A549 (cell line): ENCODE results near the gene SLAMF1. TPM values are rescaled to one million over a fixed set of nuclear protein-coding genes. Genes with fewer than 3 reads are reported as not detected.

Experiments
- ATAC-seq, 2 experiments: fragments of 200-7000 bp in 1 of 2; fragments of >200 bp in 1 of 2; cut with Nextera tagmentation in 1 of 2; cut with Tn5 transposase in 1 of 2; 3 replicates each; pipeline versions ENCODE4 v1.8.0 to v1.9.1; 2018 to 2020; ENCODE audit warnings: mild to moderate bottlenecking in 1 of 2, moderate library complexity in 1 of 2
- CTCF ChIA-PET: fragments of 300-600 bp; sonication (Branson Sonifier 250); formaldehyde crosslinking; extraction: SDS; loops from one replicate; lab custom pipeline; 2021; ENCODE audit warnings: antibody characterized with exemption, inconsistent platforms; lab: Yijun Ruan, JAX
- POLR2A ChIA-PET: fragments of 350-600 bp; formaldehyde crosslinking; extraction: SDS; loops from one replicate; lab custom pipeline; 2021; ENCODE audit warnings: antibody characterized with exemption, inconsistent platforms; lab: Yijun Ruan, JAX
- DNase-seq, 2 experiments: peaks; one replicate each; pipeline versions ENCODE4 v3.0.0 to v3.0.0-alpha.2; 2011 to 2016; ENCODE audit warnings: low read depth in 1 of 2, low spot score in 1 of 2
- FAIRE-seq: peaks from 2 replicates; lab custom pipeline; 2011; peaks lifted over from hg19 to GRCh38; lab: Jason Lieb, UNC
- H3K27ac ChIP-seq, 2 experiments: fragments of >200 bp; sonication (Bioruptor Twin); formaldehyde crosslinking; 3 replicates each; pipeline ENCODE4 v1.5.1; 2016 to 2017
- H3K4me1 ChIP-seq: fragments of >200 bp; sonication (Bioruptor Twin); formaldehyde crosslinking; 3 replicates; pipeline ENCODE4 v1.6.1; 2016
- H3K4me2 ChIP-seq: fragments of >200 bp; sonication (Bioruptor Twin); formaldehyde crosslinking; 3 replicates; pipeline ENCODE4 v1.6.1; 2016
- H3K4me3 ChIP-seq: fragments of >200 bp; sonication (Bioruptor Twin); formaldehyde crosslinking; 3 replicates; pipeline ENCODE4 v1.5.1; 2016
- H3K9me3 ChIP-seq: fragments of >200 bp; sonication (Bioruptor Twin); formaldehyde crosslinking; 3 replicates; pipeline ENCODE4 v1.6.1; 2016
- BHLHE40 ChIP-seq: IDR thresholded peaks from 2 replicates; pipeline ENCODE4 v1.6.1; 2012; ENCODE audit warnings: low read depth, low read length, inconsistent platforms
- CBX8 ChIP-seq: fragments of 200-600 bp; sonication (generic); IDR thresholded peaks from 2 replicates; pipeline ENCODE4 v1.6.1; 2016
- CEBPB ChIP-seq, 2 experiments: fragments of >200 bp in 1 of 2; sonication (Bioruptor Twin) in 1 of 2; formaldehyde crosslinking in 1 of 2; IDR thresholded peaks; 2 replicates each; pipeline ENCODE4 v1.6.1; 2012 to 2016
- CHD2 ChIP-seq: fragments of 150-350 bp; IDR thresholded peaks from 2 replicates; pipeline ENCODE4 v1.6.1; 2014; ENCODE audit warnings: low read length; ENCODE audit not compliant: partially characterized antibody
- CHD4 ChIP-seq: fragments of 200-600 bp; sonication (generic); IDR thresholded peaks from 2 replicates; pipeline ENCODE4 v1.6.1; 2016; ENCODE audit warnings: antibody characterized with exemption, mild to moderate bottlenecking, borderline replicate concordance
- EHF ChIP-seq: fragments of 250-450 bp; sonication (Bioruptor Pico); IDR thresholded peaks from 2 replicates; pipeline ENCODE4 v1.5.0; 2020; ENCODE audit warnings: mild to moderate bottlenecking
- EHMT2 ChIP-seq: fragments of 200-600 bp; sonication (generic); IDR thresholded peaks from 2 replicates; pipeline ENCODE4 v1.6.1; 2016; ENCODE audit warnings: antibody characterized with exemption, low read depth, mild to moderate bottlenecking, moderate library complexity
- FOSL2 ChIP-seq, 2 experiments: fragments of 450-650 bp in 1 of 2; fragments of >200 bp in 1 of 2; sonication (Bioruptor Twin) in 1 of 2; formaldehyde crosslinking; IDR thresholded peaks; 2 replicates each; pipeline versions ENCODE4 v1.5.0 to v1.6.1; 2016 to 2020; ENCODE audit warnings: mild to moderate bottlenecking in 1 of 2, moderate library complexity in 1 of 2
- GATA3 ChIP-seq: IDR thresholded peaks from 2 replicates; pipeline ENCODE4 v1.6.1; 2012; ENCODE audit warnings: borderline replicate concordance
- HDAC2 ChIP-seq: fragments of 200-600 bp; sonication (generic); IDR thresholded peaks from 2 replicates; pipeline ENCODE4 v1.6.1; 2016
- HOXA7 ChIP-seq: fragments of 250-450 bp; sonication (Bioruptor Pico); IDR thresholded peaks from 2 replicates; pipeline ENCODE4 v1.5.0; 2020; ENCODE audit warnings: mild to moderate bottlenecking, moderate library complexity
- KDM1A ChIP-seq: fragments of 200-600 bp; sonication (generic); IDR thresholded peaks from 2 replicates; pipeline ENCODE4 v1.6.1; 2016; ENCODE audit warnings: low read depth, mild to moderate bottlenecking
- MYC ChIP-seq: IDR thresholded peaks from 2 replicates; pipeline ENCODE4 v1.6.1; 2012; ENCODE audit warnings: mild to moderate bottlenecking, inconsistent platforms, low read length, improper control_type of control experiment, borderline replicate concordance
- NFE2L2 ChIP-seq: fragments of 150-350 bp; conservative IDR thresholded peaks from 2 replicates; pipeline ENCODE4 v1.6.1; 2014; ENCODE audit warnings: low read length
- NPAS2 ChIP-seq: fragments of 250-450 bp; sonication (Bioruptor Pico); IDR thresholded peaks from 2 replicates; pipeline ENCODE4 v1.8.0; 2022; ENCODE audit warnings: mild to moderate bottlenecking, moderate library complexity, borderline replicate concordance
- PHF8 ChIP-seq: fragments of 200-600 bp; sonication (generic); IDR thresholded peaks from 2 replicates; pipeline ENCODE4 v1.6.1; 2016; ENCODE audit warnings: low read depth, mild to moderate bottlenecking, antibody characterized with exemption, moderate library complexity, borderline replicate concordance
- POLR2A ChIP-seq: IDR thresholded peaks from 2 replicates; pipeline ENCODE4 v1.6.1; 2012; ENCODE audit warnings: mild to moderate bottlenecking, low read length
- POLR2AphosphoS2 ChIP-seq: conservative IDR thresholded peaks from 2 replicates; pipeline ENCODE4 v1.6.1; 2012; ENCODE audit warnings: low read length, improper control_type of control experiment, inconsistent platforms
- RARB ChIP-seq: fragments of 250-450 bp; sonication (Bioruptor Pico); IDR thresholded peaks from 2 replicates; pipeline ENCODE4 v1.8.0; 2021; ENCODE audit warnings: mild to moderate bottlenecking, moderate library complexity
- RCOR1 ChIP-seq: fragments of 150-350 bp; IDR thresholded peaks from 2 replicates; pipeline ENCODE4 v1.6.1; 2014; ENCODE audit warnings: antibody characterized with exemption, low read length, low read depth
- RNF2 ChIP-seq: fragments of 200-600 bp; sonication (generic); IDR thresholded peaks from 2 replicates; pipeline ENCODE4 v1.6.1; 2016; ENCODE audit warnings: low read depth, mild to moderate bottlenecking, antibody characterized with exemption, moderate library complexity, borderline replicate concordance
- SMC3 ChIP-seq: fragments of >200 bp; sonication (Bioruptor Twin); formaldehyde crosslinking; IDR thresholded peaks from 3 replicates; pipeline ENCODE4 v1.6.1; 2018; ENCODE audit warnings: inconsistent platforms
- SREBF2 ChIP-seq: fragments of 450-650 bp; IDR thresholded peaks from 2 replicates; pipeline ENCODE4 v1.6.1; 2014; ENCODE audit warnings: mild to moderate bottlenecking, moderate library complexity
- TFCP2L1 ChIP-seq: fragments of 250-450 bp; sonication (Bioruptor Pico); IDR thresholded peaks from 2 replicates; pipeline ENCODE4 v1.5.0; 2021; ENCODE audit warnings: mild to moderate bottlenecking
- TP53 ChIP-seq: fragments of 250-450 bp; sonication (Bioruptor Pico); IDR thresholded peaks from 2 replicates; pipeline ENCODE4 v1.5.0; 2021; ENCODE audit warnings: mild to moderate bottlenecking, moderate library complexity
- ZC3H11A ChIP-seq: fragments of 450-650 bp; IDR thresholded peaks from 2 replicates; pipeline ENCODE4 v1.6.1; 2014; ENCODE audit warnings: antibody characterized with exemption, mild to moderate bottlenecking
- WGBS: methylation state at CpG from one replicate; pipeline ENCODE4 v1.1.6; 2017; ENCODE audit errors: missing lambda C conversion rate; 5-methylcytosine and 5-hydroxymethylcytosine counted together
- polyA plus RNA-seq, 4 experiments: library from polyadenylated mRNA; depleted of rRNA in 3 of 4; stranded (reverse); fragments of >200 nt; fragmentation: RNase III in 1 of 4; extraction: RNeasy Plus Mini Kit Qiagen cat#74134 plus additional on column Dnase treatment in 1 of 4; gene quantifications; 2 replicates in 3 of 4; 3 replicates in 1 of 4; pipeline ENCODE4 v1.2.3, GENCODE V29; 2011 to 2017
- TF ChIP-seq, protein P1 (sequence below): fragments of >200 bp; sonication (Bioruptor Twin); formaldehyde crosslinking; IDR thresholded peaks from 2 replicates; pipeline ENCODE4 v1.6.1; 2016
- TF ChIP-seq, protein P2 (sequence below): fragments of 250-450 bp; sonication (Bioruptor Pico); IDR thresholded peaks from 2 replicates; pipeline ENCODE4 v1.5.0; 2021; ENCODE audit warnings: mild to moderate bottlenecking, moderate library complexity, borderline replicate concordance
- TF ChIP-seq, protein P3 (sequence below): IDR thresholded peaks from 2 replicates; pipeline ENCODE4 v1.6.1; 2012; ENCODE audit warnings: low read depth, borderline replicate concordance
- TF ChIP-seq, protein P4 (sequence below): IDR thresholded peaks from 2 replicates; pipeline ENCODE4 v1.6.1; 2012

Gene SLAMF1
- polyA plus RNA-seq, 2 of the 4 experiments (the other 2 are of a cell fraction) = not detected

DNA sequence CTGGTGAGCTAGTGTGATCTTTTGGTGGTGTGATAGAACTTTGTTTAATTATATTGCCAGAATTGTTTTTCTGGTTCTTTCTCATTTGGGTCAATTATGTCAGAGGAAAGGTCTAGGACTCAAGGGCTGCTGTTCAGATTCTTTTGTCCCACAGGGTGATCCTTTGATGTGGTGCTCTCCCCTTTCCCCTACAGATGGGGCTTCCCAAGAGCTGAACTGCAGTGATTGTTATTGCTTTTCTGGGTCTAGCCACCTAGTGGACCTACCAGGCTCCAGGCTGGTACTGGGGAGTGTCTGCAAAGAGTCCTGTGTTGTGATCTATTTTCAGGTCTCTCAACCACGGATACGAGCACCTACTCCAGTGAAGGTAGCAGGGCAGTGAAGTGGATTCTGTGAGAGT, 41.6 kb downstream of the SLAMF1 start (continued):
- TF ChIP-seq, protein P1, sequence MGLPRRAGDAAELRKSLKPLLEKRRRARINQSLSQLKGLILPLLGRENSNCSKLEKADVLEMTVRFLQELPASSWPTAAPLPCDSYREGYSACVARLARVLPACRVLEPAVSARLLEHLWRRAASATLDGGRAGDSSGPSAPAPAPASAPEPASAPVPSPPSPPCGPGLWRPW = no peak
- TF ChIP-seq GATA3 = no peak
- TF ChIP-seq BHLHE40 = no peak
- no peak for TF ChIP-seq POLR2AphosphoS2
- no peak for TF ChIP-seq FOSL2 (IDR thresholded peaks at IDR 0.05)
- TF ChIP-seq FOSL2 (CRISPR knock-in tag; IDR thresholded peaks at IDR 0.05) = no peak

DNA sequence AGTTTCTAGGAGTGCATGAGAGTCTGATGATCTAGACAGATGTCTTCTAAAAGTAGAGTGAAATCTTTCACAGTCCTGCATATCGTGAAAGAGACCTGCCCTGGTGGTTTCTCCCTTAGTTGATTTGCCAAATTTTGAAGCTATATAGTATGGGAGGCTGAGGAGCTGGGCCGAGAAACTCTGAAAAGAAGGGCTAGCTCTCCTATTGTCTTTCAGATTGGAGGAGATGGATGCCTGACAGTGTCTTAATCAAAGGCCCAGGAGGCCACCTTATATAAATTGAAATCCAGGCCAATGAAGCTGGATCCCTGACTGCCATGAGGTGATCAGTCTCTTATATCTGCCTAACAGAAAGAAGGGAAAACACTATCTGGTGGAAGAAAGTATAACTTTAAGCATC, 49.1 kb downstream of the SLAMF1 start:
- no peaks in the 10 kb centered on the region for H3K4me1 ChIP-seq
- no peak overlapping the region for H3K27ac ChIP-seq
- DNase-seq (no peak), ATAC-seq (no peak), FAIRE-seq (no peak)
- H3K9me3 ChIP-seq = peaks cover 11% of the 10 kb centered on the region
- ChIA-PET POLR2A (no interaction called here), CTCF (interaction anchor here (0.7 to 1.5 kb wide), 4 partner anchors 9 to 243 kb away, joined by 3 to 6 read pairs (median 4); no protein-coding TSS in a partner anchor)
- no peak overlapping the region for H3K4me2 ChIP-seq
- TF ChIP-seq RCOR1 = no peak
- TF ChIP-seq CEBPB (IDR thresholded peaks at IDR 0.05) = no peak
- TF ChIP-seq POLR2A = no peak
- no peak for TF ChIP-seq FOSL2 (IDR thresholded peaks at IDR 0.05)
- TF ChIP-seq FOSL2 (CRISPR knock-in tag; IDR thresholded peaks at IDR 0.05) = no peak
- TF ChIP-seq RARB (CRISPR knock-in tag) = no peak
- no peak for TF ChIP-seq CBX8
- no peak for TF ChIP-seq NFE2L2
- no peak for TF ChIP-seq HDAC2
- TF ChIP-seq ZC3H11A = no peak
- no peak for TF ChIP-seq MYC
- TF ChIP-seq POLR2AphosphoS2 = no peak
- TF ChIP-seq TFCP2L1 (CRISPR knock-in tag) = no peak
- no peak for TF ChIP-seq CHD4
- TF ChIP-seq SREBF2 = no peak
- TF ChIP-seq, protein P2, sequence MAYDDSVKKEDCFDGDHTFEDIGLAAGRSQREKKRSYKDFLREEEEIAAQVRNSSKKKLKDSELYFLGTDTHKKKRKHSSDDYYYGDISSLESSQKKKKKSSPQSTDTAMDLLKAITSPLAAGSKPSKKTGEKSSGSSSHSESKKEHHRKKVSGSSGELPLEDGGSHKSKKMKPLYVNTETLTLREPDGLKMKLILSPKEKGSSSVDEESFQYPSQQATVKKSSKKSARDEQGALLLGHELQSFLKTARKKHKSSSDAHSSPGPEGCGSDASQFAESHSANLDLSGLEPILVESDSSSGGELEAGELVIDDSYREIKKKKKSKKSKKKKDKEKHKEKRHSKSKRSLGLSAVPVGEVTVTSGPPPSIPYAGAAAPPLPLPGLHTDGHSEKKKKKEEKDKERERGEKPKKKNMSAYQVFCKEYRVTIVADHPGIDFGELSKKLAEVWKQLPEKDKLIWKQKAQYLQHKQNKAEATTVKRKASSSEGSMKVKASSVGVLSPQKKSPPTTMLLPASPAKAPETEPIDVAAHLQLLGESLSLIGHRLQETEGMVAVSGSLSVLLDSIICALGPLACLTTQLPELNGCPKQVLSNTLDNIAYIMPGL (CRISPR knock-in tag) = no peak
- TF ChIP-seq, protein P3, sequence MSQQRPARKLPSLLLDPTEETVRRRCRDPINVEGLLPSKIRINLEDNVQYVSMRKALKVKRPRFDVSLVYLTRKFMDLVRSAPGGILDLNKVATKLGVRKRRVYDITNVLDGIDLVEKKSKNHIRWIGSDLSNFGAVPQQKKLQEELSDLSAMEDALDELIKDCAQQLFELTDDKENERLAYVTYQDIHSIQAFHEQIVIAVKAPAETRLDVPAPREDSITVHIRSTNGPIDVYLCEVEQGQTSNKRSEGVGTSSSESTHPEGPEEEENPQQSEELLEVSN = no peak
- no peak for TF ChIP-seq PHF8
- TF ChIP-seq, protein P4, sequence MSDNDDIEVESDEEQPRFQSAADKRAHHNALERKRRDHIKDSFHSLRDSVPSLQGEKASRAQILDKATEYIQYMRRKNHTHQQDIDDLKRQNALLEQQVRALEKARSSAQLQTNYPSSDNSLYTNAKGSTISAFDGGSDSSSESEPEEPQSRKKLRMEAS = no peak
- WGBS = 33% methylated on average over 2 of the region's 2 CpGs
- no peak overlapping the region for H3K4me3 ChIP-seq

DNA sequence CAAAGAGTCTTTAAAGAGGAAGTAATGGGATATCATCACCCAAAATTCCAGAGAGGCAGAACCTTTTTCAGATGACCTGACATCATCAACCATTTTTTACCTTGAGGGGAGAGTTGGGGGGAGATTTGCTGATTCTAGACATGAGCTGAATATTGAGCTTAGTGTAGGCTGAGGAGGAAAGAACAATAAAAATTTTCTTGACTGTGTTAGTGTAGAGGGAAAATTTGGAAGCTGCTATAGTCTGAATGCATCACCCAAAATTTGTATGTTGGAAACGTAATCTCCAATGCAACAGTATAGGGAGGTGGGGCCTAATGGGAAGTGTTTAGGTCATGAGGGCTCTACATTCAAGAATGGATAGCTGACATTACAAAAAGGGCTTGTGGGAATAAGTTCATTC, 49.8 kb downstream of the SLAMF1 start:
- ATAC-seq = no peak
- no peak for TF ChIP-seq POLR2AphosphoS2
- no peak for TF ChIP-seq TP53 (CRISPR knock-in tag)
- TF ChIP-seq KDM1A = no peak
- no peak for TF ChIP-seq EHMT2
- no peak for TF ChIP-seq GATA3
- TF ChIP-seq RARB (CRISPR knock-in tag) = no peak
- TF ChIP-seq HOXA7 (CRISPR knock-in tag) = no peak
- TF ChIP-seq SMC3 = no peak
- TF ChIP-seq RNF2 = no peak
- no peak for TF ChIP-seq HDAC2
- TF ChIP-seq CHD2 = no peak
- TF ChIP-seq NPAS2 (CRISPR knock-in tag) = no peak
- no peak for TF ChIP-seq EHF (CRISPR knock-in tag)
- ChIA-PET POLR2A (no interaction called here), CTCF (interaction anchor here (0.6 to 1.5 kb wide), 2 partner anchors 10 to 103 kb away, joined by 3 to 5 read pairs; no protein-coding TSS in a partner anchor)
- FAIRE-seq = no peak
- DNase-seq = no peak
- Histone ChIP-seq H3K4me1 (no peaks in the 10 kb centered on the region), H3K4me2 (no peak overlapping the region), H3K9me3 (peaks cover 11% of the 10 kb centered on the region), H3K27ac (no peak overlapping the region), H3K4me3 (no peak overlapping the region)
- WGBS = 88% methylated on average over 1 of the region's 1 CpG
